ENCODE measurements around the gene NMRK2.

- no peak for TF ChIP-seq CTCF (IDR thresholded peaks at IDR 0.05; ENCODE audit: insufficient read depth, low read depth, low read length)
- no peak for TF ChIP-seq EZH2 (IDR thresholded peaks at IDR 0.05; ENCODE audit: insufficient read depth, low read length)
Observed at GRCh38 chr19:3966051-3967017, 33.5 kb downstream of the NMRK2 start.

Data from astrocyte (in vitro differentiated cells and primary cell).